ENCODE data around the gene TERC.

TERC gene

DNA sequence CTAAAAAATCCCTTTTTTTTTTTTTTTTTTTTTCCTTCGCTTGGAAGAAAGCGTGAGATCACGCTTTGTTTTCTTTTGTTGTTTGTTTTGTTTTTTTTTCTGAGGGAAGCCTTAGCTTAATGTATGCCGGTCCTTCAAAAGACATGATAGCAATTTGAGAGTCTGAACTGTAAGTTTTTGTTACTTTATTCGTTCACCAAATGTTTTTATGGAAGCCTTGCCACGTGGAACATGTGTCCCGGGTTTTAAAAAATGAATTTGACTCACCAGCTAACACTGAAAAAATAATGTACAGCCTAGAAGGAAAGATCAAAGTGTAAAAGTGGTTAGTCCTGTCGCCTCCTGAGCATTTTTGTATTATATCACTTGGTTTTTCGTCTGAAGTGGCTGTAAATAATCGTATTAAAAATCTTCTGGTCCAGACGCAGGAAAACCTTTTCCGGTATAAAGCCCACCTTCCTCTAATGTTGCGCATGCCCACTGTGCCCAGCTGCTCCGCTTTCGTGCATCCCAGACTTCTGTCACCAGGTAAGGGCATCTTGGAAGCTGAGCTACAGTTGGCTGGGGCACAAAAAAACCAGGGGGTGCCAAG, 7.5 kb upstream of the TERC start:
- ChIA-PET CTCF (interaction anchor here (0.8 to 2.1 kb wide), 4 partner anchors 9 to 416 kb away, joined by 3 to 9 read pairs (median 4); no protein-coding TSS in a partner anchor), POLR2A (interaction anchor here (0.7 to 1.8 kb wide), 3 partner anchors 9 to 551 kb away, joined by 3 to 6 read pairs (median 4); partner anchors contain the start of gene SEC62)
- peak overlapping the region; percentile 98 for H3K4me3 ChIP-seq (ENCODE audit: low read depth, low read length)
- no peak for DNase-seq (ENCODE audit: low read depth, low spot score)
- no peak for TF ChIP-seq CTCF (IDR thresholded peaks at IDR 0.05; ENCODE audit: insufficient read depth, low read length, missing control alignments)

DNA sequence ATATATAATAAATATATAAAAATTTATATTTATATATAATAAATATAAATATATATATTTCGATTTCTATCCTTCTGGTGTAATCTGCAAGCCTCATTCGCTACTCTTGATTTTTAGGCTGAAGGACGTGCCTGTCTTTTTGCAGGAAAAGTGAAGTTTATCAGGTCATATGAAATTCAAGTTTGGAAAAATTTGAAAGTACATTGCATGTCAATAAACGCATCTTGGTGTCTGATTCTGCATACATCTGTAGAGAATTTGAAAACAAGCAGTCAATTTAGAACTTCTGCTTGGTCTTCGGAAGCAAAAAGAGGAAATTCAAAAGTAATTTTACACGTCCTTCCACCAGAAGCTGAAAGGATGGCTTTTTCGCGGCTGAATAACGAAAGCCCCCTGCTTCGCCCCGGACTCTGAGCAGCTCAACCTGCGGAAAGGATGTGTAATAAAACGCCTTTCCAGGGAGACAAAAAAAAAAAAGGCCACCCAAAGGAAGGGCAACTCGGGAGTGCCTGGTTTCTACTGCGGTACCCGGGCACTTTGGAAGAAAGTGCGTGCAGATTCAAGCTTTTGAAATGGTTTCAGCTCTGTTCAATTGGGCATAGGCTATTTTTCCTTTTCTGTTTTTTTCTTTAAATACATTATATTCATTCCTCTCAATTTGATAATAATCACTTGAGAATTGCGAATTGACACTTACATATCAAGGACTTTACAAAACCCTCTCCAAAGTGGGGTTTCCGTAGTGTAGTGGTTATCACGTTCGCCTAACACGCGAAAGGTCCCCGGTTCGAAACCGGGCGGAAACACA, 6.8 kb upstream of the TERC start:
- no peak for DNase-seq (ENCODE audit: low read depth, low spot score)
- no peak for TF ChIP-seq CTCF (IDR thresholded peaks at IDR 0.05; ENCODE audit: insufficient read depth, low read length, missing control alignments)
- CTCF ChIA-PET: interaction anchor here (0.8 to 2.1 kb wide), 3 partner anchors 8 to 417 kb away, joined by 4 to 9 read pairs (median 5); no protein-coding TSS in a partner anchor

GRCh38 chr3:169769287-169770181, 4.7 kb upstream of the TERC start, which contains the start of gene ACTRT3:
Gene ACTRT3 (minus strand): TSS chr3:169769561. CDS start chr3:169769520, 41 bp downstream.
- no peak for DNase-seq (ENCODE audit: low read depth, low spot score)
- CTCF ChIA-PET: interaction anchor here (1.0 kb wide), 1 partner anchor 9 kb away, joined by 3 read pairs; no protein-coding TSS in a partner anchor
- TF ChIP-seq CTCF (IDR thresholded peaks at IDR 0.05; ENCODE audit: insufficient read depth, low read length, missing control alignments): no peak
- POLR2A ChIA-PET: interaction anchor here (0.5 to 0.6 kb wide), 3 partner anchors 196 to 699 kb away, joined by 3 read pairs; no protein-coding TSS in a partner anchor
- H3K4me3 ChIP-seq (ENCODE audit: low read depth, low read length): peak within 1 kb of the TSS; percentile 71

More for the DNA sequence above, 6.8 kb upstream of the TERC start:
- H3K4me3 ChIP-seq (ENCODE audit: low read depth, low read length): peak overlapping the region; percentile 98
- POLR2A ChIA-PET: interaction anchor here (1.4 to 1.8 kb wide), 2 partner anchors 8 to 195 kb away, joined by 4 to 6 read pairs; partner anchors contain the start of gene SEC62

DNA sequence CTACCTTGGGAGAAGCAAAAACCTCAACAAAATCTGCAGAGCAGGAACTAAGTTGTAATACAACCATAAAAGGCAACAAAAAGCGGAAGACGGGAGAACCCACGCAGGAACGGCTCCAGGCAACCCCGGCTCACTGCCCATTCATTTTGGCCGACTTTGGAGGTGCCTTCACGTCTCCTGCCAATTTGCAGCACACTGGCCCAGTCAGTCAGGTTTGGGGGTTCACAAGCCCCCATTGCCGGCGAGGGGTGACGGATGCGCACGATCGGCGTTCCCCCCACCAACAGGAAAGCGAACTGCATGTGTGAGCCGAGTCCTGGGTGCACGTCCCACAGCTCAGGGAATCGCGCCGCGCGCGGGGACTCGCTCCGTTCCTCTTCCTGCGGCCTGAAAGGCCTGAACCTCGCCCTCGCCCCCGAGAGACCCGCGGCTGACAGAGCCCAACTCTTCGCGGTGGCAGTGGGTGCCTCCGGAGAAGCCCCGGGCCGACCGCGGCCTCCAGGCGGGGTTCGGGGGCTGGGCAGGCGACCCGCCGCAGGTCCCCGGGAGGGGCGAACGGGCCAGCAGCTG, 463 bp downstream of the TERC start:
- peak overlapping the region; percentile 74 for H3K4me3 ChIP-seq (ENCODE audit: low read depth, low read length)
- ChIA-PET POLR2A (interaction anchor here (1.3 to 2.0 kb wide), 2 partner anchors 9 to 617 kb away, joined by 3 to 6 read pairs; partner anchors contain the start of gene MYNN), CTCF (interaction anchor here (1.4 to 2.8 kb wide), 2 partner anchors 14 to 203 kb away, joined by 3 to 8 read pairs; no protein-coding TSS in a partner anchor)
- TF ChIP-seq CTCF (IDR thresholded peaks at IDR 0.05; ENCODE audit: insufficient read depth, low read length, missing control alignments): no peak
- no peak for DNase-seq (ENCODE audit: low read depth, low spot score)

DNA sequence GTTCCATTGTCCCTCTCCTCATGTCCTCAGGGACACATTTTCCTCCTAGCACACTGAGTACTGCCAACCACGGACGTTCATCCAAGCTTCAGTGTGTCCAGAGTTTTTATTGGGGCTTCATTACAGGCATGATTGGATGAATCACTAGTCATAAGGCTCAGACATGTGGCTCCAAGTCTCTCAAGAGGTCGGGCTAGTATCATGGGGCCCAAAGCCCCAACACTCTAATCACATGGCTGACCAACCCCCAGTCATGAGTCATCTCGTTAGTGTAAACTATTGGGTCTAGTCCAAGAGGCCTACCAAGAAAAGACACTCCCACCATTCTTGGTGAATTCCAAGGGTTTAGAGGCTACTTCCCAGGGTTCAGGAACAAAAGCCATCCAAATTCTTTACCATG, 4.4 kb downstream of the TERC start:
- CTCF ChIA-PET: interaction anchor here (1.4 to 1.5 kb wide), 2 partner anchors 9 to 611 kb away, joined by 3 to 4 read pairs; partner anchors contain the start of gene ACTRT3
- no peak overlapping the region for H3K4me3 ChIP-seq (ENCODE audit: low read depth, low read length)
- TF ChIP-seq CTCF (IDR thresholded peaks at IDR 0.05; ENCODE audit: insufficient read depth, low read length, missing control alignments): no peak
- POLR2A ChIA-PET: no interaction called here
- no peak for DNase-seq (ENCODE audit: low read depth, low spot score)
